HG03135 (cell line): Measurements from ENCODE around the gene ZNF680.
"Not testable (repeated sequence)": the region's sequence is repeated elsewhere in the genome, so short reads cannot be mapped to it uniquely, and the experiment has no call there.

ENCODE experiments used
- ATAC-seq: cut with Tn5 transposase; IDR thresholded peaks from one replicate; pipeline ENCODE4 v1.9.1; 2021; ENCODE audit warnings: mild to moderate bottlenecking, moderate library complexity; ENCODE audit not compliant: unreplicated experiment

The ZNF680 gene

GRCh38 chr7:64557601-64558322 lies 5.1 kb downstream of the ZNF680 start:
- ATAC-seq: no peak

- no peak for ATAC-seq
These were observed 7.8 kb downstream of the ZNF680 start for GRCh38 chr7:64555046-64555445.

- not testable (repeated sequence) for ATAC-seq
These were observed 8.7 kb downstream of the ZNF680 start for GRCh38 chr7:64554188-64554587.

GRCh38 chr7:64551375-64552142 lies 11.3 kb downstream of the ZNF680 start:
- no peak for ATAC-seq

- ATAC-seq: no peak
These were observed 18.9 kb downstream of the ZNF680 start for GRCh38 chr7:64544010-64544409.

- no peak for ATAC-seq
These were observed 21.2 kb downstream of the ZNF680 start for GRCh38 chr7:64541438-64542359.

GRCh38 chr7:64533756-64534155 lies 29.1 kb downstream of the ZNF680 start:
- no peak for ATAC-seq

GRCh38 chr7:64528770-64529169 lies 34.1 kb downstream of the ZNF680 start:
- no peak for ATAC-seq

- no peak for ATAC-seq
These were observed 41.4 kb downstream of the ZNF680 start for GRCh38 chr7:64521409-64521984.

GRCh38 chr7:64516451-64516850 lies 46.4 kb downstream of the ZNF680 start:
- no peak for ATAC-seq

- no peak for ATAC-seq
These were observed 47.1 kb downstream of the ZNF680 start for GRCh38 chr7:64515781-64516180.

GRCh38 chr7:64515330-64515729 lies 47.5 kb downstream of the ZNF680 start:
- no peak for ATAC-seq

- no peak for ATAC-seq
These were observed 53.3 kb downstream of the ZNF680 start for GRCh38 chr7:64509583-64509982.

GRCh38 chr7:64504581-64505120 lies 58.2 kb downstream of the ZNF680 start:
- ATAC-seq: no peak

- no peak for ATAC-seq
These were observed 64.6 kb downstream of the ZNF680 start for GRCh38 chr7:64498270-64498669.

GRCh38 chr7:64494912-64495461 lies 67.9 kb downstream of the ZNF680 start:
- no peak for ATAC-seq

- no peak for ATAC-seq
These were observed 77.2 kb downstream of the ZNF680 start for GRCh38 chr7:64485623-64486022.
